Skeletal muscle satellite cell (primary cell): ENCODE measurements around the gene MLXIPL.
A peak's percentile ranks its signal among the peaks of the same experiment; 100 is the strongest.

Experiments
- H3K27me3 ChIP-seq: 2 replicates; pipeline ENCODE4 v1.7.0; 2013; ENCODE audit warnings: low read length; ENCODE audit not compliant: control insufficient read depth, insufficient read depth
- H3K36me3 ChIP-seq: 2 replicates; pipeline ENCODE4 v1.7.0; 2013; ENCODE audit warnings: mild to moderate bottlenecking, control low read depth, low read length; ENCODE audit not compliant: insufficient read depth
- H3K4me1 ChIP-seq: 2 replicates; pipeline ENCODE4 v1.7.0; 2013; ENCODE audit warnings: low read length; ENCODE audit not compliant: control insufficient read depth, insufficient read depth
- H3K4me2 ChIP-seq: 2 replicates; pipeline ENCODE4 v1.7.0; 2013; ENCODE audit warnings: mild to moderate bottlenecking, low read length
- H3K4me3 ChIP-seq: 2 replicates; pipeline ENCODE4 v1.7.0; 2013; ENCODE audit warnings: low read length
- H3K9ac ChIP-seq: 2 replicates; pipeline ENCODE4 v1.7.0; 2013; ENCODE audit warnings: mild to moderate bottlenecking, low read depth, low read length, moderate library complexity
- H3K9me3 ChIP-seq: replicated peaks from 2 replicates; pipeline ENCODE4 v1.7.0; 2013; ENCODE audit warnings: mild to moderate bottlenecking, control low read depth, low read length

MLXIPL gene

DNA sequence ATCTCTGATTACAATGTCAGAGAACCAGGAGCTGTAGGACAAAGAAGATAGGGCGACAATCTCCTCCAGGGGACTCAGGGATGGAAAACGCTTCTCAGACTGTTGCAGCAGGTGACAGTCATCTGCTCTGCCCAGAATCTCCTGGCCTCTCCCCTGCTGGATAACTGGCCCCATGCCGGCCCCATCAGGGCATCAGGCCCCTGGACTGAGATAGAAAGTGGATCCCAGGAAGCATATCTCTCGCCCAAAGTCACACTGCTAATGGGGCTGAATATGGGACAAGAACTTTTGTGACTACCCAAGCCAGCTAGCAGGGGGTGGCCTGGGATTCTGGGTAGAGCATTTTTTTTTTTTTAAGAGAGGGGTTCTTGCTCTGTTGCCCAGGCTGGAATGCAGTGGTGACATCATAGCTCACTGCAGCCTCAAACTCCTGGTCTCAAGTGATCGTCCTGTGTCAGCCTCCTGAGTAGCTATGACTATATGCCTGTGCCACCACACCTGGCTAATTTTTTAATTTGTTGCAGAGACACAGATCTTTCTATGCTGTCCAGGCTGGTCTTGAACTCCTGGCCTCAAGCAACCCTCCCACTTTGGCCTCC lies 20.5 kb upstream of the MLXIPL start:
- H3K9me3 ChIP-seq = peaks cover 3% of the 10 kb centered on the region
- no peak overlapping the region for H3K9ac ChIP-seq
- H3K4me1 ChIP-seq = peaks cover 5% of the 10 kb centered on the region
- H3K4me3 ChIP-seq = no peak overlapping the region
- H3K4me2 ChIP-seq = no peak overlapping the region
- H3K27me3 ChIP-seq = peaks cover 55% of the 10 kb centered on the region
- no peaks in the 10 kb centered on the region for H3K36me3 ChIP-seq

DNA sequence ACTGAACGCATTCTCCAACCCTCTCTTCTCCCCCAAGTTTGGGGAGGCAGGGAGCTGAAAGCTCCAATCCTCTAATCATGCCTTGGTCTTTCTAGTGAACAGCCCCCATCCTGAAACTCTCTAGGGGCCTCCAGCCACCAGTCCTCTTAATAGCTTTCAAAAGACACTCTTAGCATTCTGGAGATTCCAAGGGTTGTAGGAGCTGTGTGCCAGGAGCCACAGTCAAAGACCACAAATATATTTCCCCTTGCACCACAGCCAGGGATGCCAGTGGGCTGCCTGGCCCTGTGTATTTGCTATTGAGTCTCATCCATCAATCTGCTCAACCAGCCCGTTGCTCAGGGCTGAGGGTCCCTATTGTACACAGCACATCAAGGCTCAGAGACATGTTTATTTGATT lies 18.5 kb upstream of the MLXIPL start:
- no peak overlapping the region for H3K4me2 ChIP-seq
- no peak overlapping the region for H3K9ac ChIP-seq
- peaks cover under 1% of the 10 kb centered on the region for H3K4me1 ChIP-seq
- no peak overlapping the region for H3K4me3 ChIP-seq
- H3K9me3 ChIP-seq = peaks cover 3% of the 10 kb centered on the region
- H3K27me3 ChIP-seq = peaks cover 37% of the 10 kb centered on the region
- H3K36me3 ChIP-seq = no peaks in the 10 kb centered on the region

DNA sequence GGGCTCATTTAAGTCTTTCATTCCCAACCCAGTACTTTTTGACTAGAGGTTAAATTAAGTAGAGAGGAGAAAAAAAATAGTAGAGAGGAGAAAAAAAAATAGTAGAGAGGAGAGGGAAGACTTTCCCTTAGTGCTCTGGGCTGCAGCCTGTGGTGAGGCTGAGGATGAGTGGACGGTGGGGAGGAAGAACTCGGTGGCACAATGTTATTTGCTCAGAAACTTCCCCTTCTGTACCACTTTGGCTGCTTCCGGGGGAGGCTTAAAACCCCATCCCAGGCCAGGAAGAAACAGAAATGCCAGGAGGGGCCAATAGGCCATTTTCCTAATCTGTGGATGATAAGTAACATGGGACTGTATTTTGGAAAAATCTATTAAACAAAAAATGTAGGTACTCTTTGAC lies 14.6 kb upstream of the MLXIPL start:
- H3K27me3 ChIP-seq = peaks cover 3% of the 10 kb centered on the region

DNA sequence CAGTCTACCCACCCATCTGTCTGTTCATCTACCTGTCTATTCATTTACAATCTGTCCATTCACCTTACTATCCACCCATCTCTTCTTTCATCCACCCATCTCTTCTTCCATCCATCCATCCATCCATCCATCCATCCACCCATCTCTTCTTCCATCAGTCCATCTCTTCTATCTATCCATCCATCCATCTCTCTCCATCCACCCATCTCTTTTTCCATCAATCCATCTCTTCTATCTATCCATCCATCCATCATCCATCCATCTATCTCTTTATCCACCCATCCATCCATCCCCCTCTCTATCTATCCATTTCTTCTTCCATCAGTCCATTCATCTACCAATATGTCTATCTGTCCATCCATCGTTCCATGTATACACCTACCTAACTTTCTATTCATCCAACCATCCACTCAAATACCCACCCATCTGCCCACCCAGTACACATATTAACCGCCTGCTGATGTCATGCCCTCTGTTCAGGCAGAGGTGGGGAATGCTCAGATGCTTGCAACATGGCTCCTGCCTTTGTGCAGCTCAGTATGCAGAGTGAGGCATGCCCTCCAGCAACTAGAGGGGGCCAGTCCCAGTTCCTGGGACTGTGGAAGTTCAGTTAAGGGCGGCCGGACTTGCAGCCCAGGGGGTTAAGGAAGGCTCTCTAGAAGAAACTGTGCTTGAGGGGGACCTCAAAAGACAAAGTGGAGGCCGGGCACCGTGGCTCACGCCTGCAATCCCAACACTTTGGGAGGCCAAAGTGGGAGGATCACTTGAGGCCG lies 11.3 kb upstream of the MLXIPL start:
- Histone ChIP-seq H3K36me3 (no peaks in the 10 kb centered on the region), H3K9me3 (no peaks in the 10 kb centered on the region), H3K4me3 (no peak overlapping the region), H3K9ac (no peak overlapping the region), H3K4me2 (peak overlapping the region; percentile 16), H3K4me1 (peaks cover 17% of the 10 kb centered on the region), H3K27me3 (peaks cover 5% of the 10 kb centered on the region)

More for the DNA sequence above, 14.6 kb upstream of the MLXIPL start:
- Histone ChIP-seq H3K9ac (no peak overlapping the region), H3K4me2 (no peak overlapping the region), H3K9me3 (peaks cover 3% of the 10 kb centered on the region), H3K4me3 (no peak overlapping the region), H3K36me3 (no peaks in the 10 kb centered on the region), H3K4me1 (peaks cover 17% of the 10 kb centered on the region)

- Histone ChIP-seq H3K4me3 (no peak overlapping the region), H3K9ac (no peak overlapping the region), H3K36me3 (no peaks in the 10 kb centered on the region), H3K4me2 (no peak overlapping the region), H3K4me1 (peaks cover 17% of the 10 kb centered on the region), H3K27me3 (peaks cover 8% of the 10 kb centered on the region), H3K9me3 (no peaks in the 10 kb centered on the region)
Measured at GRCh38 chr7:73633844-73634243, 9.5 kb upstream of the MLXIPL start.

- Histone ChIP-seq H3K27me3 (peaks cover 13% of the 10 kb centered on the region), H3K4me3 (no peak overlapping the region), H3K4me1 (peaks cover 17% of the 10 kb centered on the region), H3K36me3 (no peaks in the 10 kb centered on the region), H3K4me2 (no peak overlapping the region), H3K9ac (no peak overlapping the region), H3K9me3 (no peaks in the 10 kb centered on the region)
Measured at GRCh38 chr7:73633323-73633722, 9.0 kb upstream of the MLXIPL start.

GRCh38 chr7:73631558-73631957 lies 7.2 kb upstream of the MLXIPL start:
- Histone ChIP-seq H3K36me3 (no peaks in the 10 kb centered on the region), H3K9me3 (no peaks in the 10 kb centered on the region), H3K4me1 (peaks cover 15% of the 10 kb centered on the region), H3K27me3 (peaks cover 29% of the 10 kb centered on the region), H3K4me2 (no peak overlapping the region), H3K4me3 (no peak overlapping the region), H3K9ac (no peak overlapping the region)

GRCh38 chr7:73628504-73628903 lies 4.2 kb upstream of the MLXIPL start:
- H3K4me1 ChIP-seq = peaks cover 4% of the 10 kb centered on the region
- no peaks in the 10 kb centered on the region for H3K36me3 ChIP-seq
- H3K4me3 ChIP-seq = no peak overlapping the region
- H3K4me2 ChIP-seq = no peak overlapping the region
- peaks cover 50% of the 10 kb centered on the region for H3K27me3 ChIP-seq
- no peak overlapping the region for H3K9ac ChIP-seq
- no peaks in the 10 kb centered on the region for H3K9me3 ChIP-seq

- Histone ChIP-seq H3K27me3 (peaks cover 61% of the 10 kb centered on the region), H3K9me3 (no peaks in the 10 kb centered on the region), H3K4me1 (peaks cover 10% of the 10 kb centered on the region), H3K4me2 (no peak overlapping the region), H3K4me3 (no peak overlapping the region), H3K9ac (no peak overlapping the region), H3K36me3 (no peaks in the 10 kb centered on the region)
Measured at GRCh38 chr7:73626814-73627213, 2.5 kb upstream of the MLXIPL start.

DNA sequence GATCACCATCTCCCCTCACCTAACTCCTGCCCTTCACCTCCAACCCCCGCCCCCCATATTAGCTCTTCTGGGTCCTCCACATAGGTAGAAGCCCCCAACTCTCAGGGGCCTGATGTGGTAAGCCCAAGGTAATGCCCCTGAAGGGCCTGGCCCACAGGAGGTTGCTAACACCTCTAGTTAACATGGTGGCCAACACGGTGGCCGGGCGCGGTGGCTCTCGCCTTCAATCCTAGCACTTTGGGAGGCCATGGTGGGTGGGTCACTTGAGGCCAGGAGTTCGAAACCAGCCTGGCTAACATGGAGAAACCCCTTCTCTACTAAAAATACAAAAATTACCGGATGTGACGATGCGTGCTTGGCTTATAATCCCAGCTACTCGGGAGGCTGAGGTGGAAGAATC lies 954 bp upstream of the MLXIPL start:
- Histone ChIP-seq H3K36me3 (no peaks in the 10 kb centered on the region), H3K4me1 (peaks cover 10% of the 10 kb centered on the region), H3K9ac (no peak overlapping the region), H3K4me2 (no peak overlapping the region), H3K9me3 (no peaks in the 10 kb centered on the region), H3K27me3 (peaks cover 65% of the 10 kb centered on the region), H3K4me3 (no peak overlapping the region)

- Histone ChIP-seq H3K4me3 (peak overlapping the region; percentile 69), H3K4me2 (peak overlapping the region; percentile 94), H3K4me1 (peaks cover 10% of the 10 kb centered on the region), H3K9ac (no peak overlapping the region), H3K9me3 (no peaks in the 10 kb centered on the region), H3K36me3 (no peaks in the 10 kb centered on the region), H3K27me3 (peaks cover 65% of the 10 kb centered on the region)
Measured at GRCh38 chr7:73624669-73625001, 313 bp upstream of the MLXIPL start.
